Activated naive CD8-positive, alpha-beta T cell treated with anti-CD3 and anti-CD28 coated beads, Interleukin-2, amount 50 U/mL, for 24 hours (primary cell): ENCODE data around the gene HAPLN2.

Experiments used
- ATAC-seq: fragments of 150-1000 bp; cut with Tn5 transposase; one replicate; pipeline ENCODE4 v1.10.0; 2021
- DNase-seq: peaks from one replicate; pipeline ENCODE4 v3.0.0; 2021
- H3K27ac Mint-ChIP-seq: one replicate; pipeline ENCODE4 v1.8.0; 2021; ENCODE audit warnings: mild to moderate bottlenecking, mixed read lengths
- H3K27me3 Mint-ChIP-seq: one replicate; pipeline ENCODE4 v1.8.0; 2021; ENCODE audit warnings: mixed read lengths
- H3K36me3 Mint-ChIP-seq: one replicate; pipeline ENCODE4 v1.8.0; 2021; ENCODE audit warnings: low read depth, mixed read lengths
- H3K4me1 Mint-ChIP-seq: one replicate; pipeline ENCODE4 v1.8.0; 2021; ENCODE audit warnings: mixed read lengths
- H3K4me3 Mint-ChIP-seq: one replicate; pipeline ENCODE4 v1.8.0; 2021; ENCODE audit warnings: mild to moderate bottlenecking, moderate library complexity, mixed read lengths
- H3K9me3 Mint-ChIP-seq: one replicate; pipeline ENCODE4 v1.8.0; 2021; ENCODE audit warnings: mixed read lengths

HAPLN2 gene

GRCh38 chr1:156664046-156664766, 45.0 kb downstream of the HAPLN2 start:
- Mint-ChIP-seq H3K9me3 (no peaks in the 10 kb centered on the region), H3K4me3 (no peak overlapping the region), H3K36me3 (no peaks in the 10 kb centered on the region), H3K27ac (no peak overlapping the region), H3K27me3 (peaks cover 2% of the 10 kb centered on the region), H3K4me1 (peaks cover 36% of the 10 kb centered on the region)
- ATAC-seq (no peak), DNase-seq (no peak)

GRCh38 chr1:156664767-156665411, 45.7 kb downstream of the HAPLN2 start:
- DNase-seq (no peak), ATAC-seq (no peak)
- Mint-ChIP-seq H3K4me1 (peaks cover 29% of the 10 kb centered on the region), H3K4me3 (no peak overlapping the region), H3K9me3 (no peaks in the 10 kb centered on the region), H3K36me3 (no peaks in the 10 kb centered on the region), H3K27me3 (peaks cover 2% of the 10 kb centered on the region), H3K27ac (no peak overlapping the region)

GRCh38 chr1:156665539-156665938, 46.3 kb downstream of the HAPLN2 start:
- peaks cover 23% of the 10 kb centered on the region for H3K4me1 Mint-ChIP-seq

GRCh38 chr1:156666862-156667609, 47.8 kb downstream of the HAPLN2 start:
- no peaks in the 10 kb centered on the region for H3K9me3 Mint-ChIP-seq
- DNase-seq (no peak), ATAC-seq (no peak)
- H3K36me3 Mint-ChIP-seq, result no peaks in the 10 kb centered on the region
- H3K4me1 Mint-ChIP-seq, result peaks cover 12% of the 10 kb centered on the region
- peaks cover 7% of the 10 kb centered on the region for H3K27me3 Mint-ChIP-seq
- H3K27ac Mint-ChIP-seq, result no peak overlapping the region
- no peak overlapping the region for H3K4me3 Mint-ChIP-seq

More at GRCh38 chr1:156665539-156665938, 46.3 kb downstream of the HAPLN2 start:
- Mint-ChIP-seq H3K9me3 (no peaks in the 10 kb centered on the region), H3K36me3 (no peaks in the 10 kb centered on the region), H3K27ac (no peak overlapping the region), H3K4me3 (no peak overlapping the region), H3K27me3 (peaks cover 2% of the 10 kb centered on the region)
- DNase-seq, result no peak
- ATAC-seq, result no peak

GRCh38 chr1:156667610-156667967, 48.4 kb downstream of the HAPLN2 start:
- H3K4me1 Mint-ChIP-seq, result peaks cover 7% of the 10 kb centered on the region
- no peak overlapping the region for H3K27ac Mint-ChIP-seq
- ATAC-seq (no peak), DNase-seq (no peak)
- H3K36me3 Mint-ChIP-seq, result no peaks in the 10 kb centered on the region
- H3K9me3 Mint-ChIP-seq, result no peaks in the 10 kb centered on the region
- peaks cover 7% of the 10 kb centered on the region for H3K27me3 Mint-ChIP-seq
- H3K4me3 Mint-ChIP-seq, result no peak overlapping the region

- DNase-seq (no peak), ATAC-seq (no peak)
- Mint-ChIP-seq H3K4me3 (no peak overlapping the region), H3K27ac (no peak overlapping the region), H3K4me1 (peaks cover 4% of the 10 kb centered on the region), H3K9me3 (no peaks in the 10 kb centered on the region), H3K27me3 (peaks cover 7% of the 10 kb centered on the region), H3K36me3 (no peaks in the 10 kb centered on the region)
Observed at GRCh38 chr1:156667968-156668709, 48.9 kb downstream of the HAPLN2 start.

- Mint-ChIP-seq H3K4me3 (no peak overlapping the region), H3K4me1 (peaks cover 4% of the 10 kb centered on the region), H3K27ac (no peak overlapping the region), H3K36me3 (no peaks in the 10 kb centered on the region), H3K27me3 (peaks cover 7% of the 10 kb centered on the region), H3K9me3 (no peaks in the 10 kb centered on the region)
- ATAC-seq (no peak), DNase-seq (no peak)
Observed at GRCh38 chr1:156668801-156669637, 49.8 kb downstream of the HAPLN2 start.

GRCh38 chr1:156669794-156670193, 50.6 kb downstream of the HAPLN2 start:
- H3K4me1 Mint-ChIP-seq, result peaks cover 4% of the 10 kb centered on the region
- H3K27me3 Mint-ChIP-seq, result peaks cover 9% of the 10 kb centered on the region

GRCh38 chr1:156670359-156670758, 51.1 kb downstream of the HAPLN2 start:
- H3K4me3 Mint-ChIP-seq, result no peak overlapping the region
- no peaks in the 10 kb centered on the region for H3K9me3 Mint-ChIP-seq
- peaks cover 4% of the 10 kb centered on the region for H3K4me1 Mint-ChIP-seq
- DNase-seq (no peak), ATAC-seq (no peak)
- H3K27me3 Mint-ChIP-seq, result peaks cover 13% of the 10 kb centered on the region
- H3K36me3 Mint-ChIP-seq, result no peaks in the 10 kb centered on the region
- no peak overlapping the region for H3K27ac Mint-ChIP-seq

More at GRCh38 chr1:156669794-156670193, 50.6 kb downstream of the HAPLN2 start:
- Mint-ChIP-seq H3K9me3 (no peaks in the 10 kb centered on the region), H3K36me3 (no peaks in the 10 kb centered on the region), H3K4me3 (no peak overlapping the region), H3K27ac (no peak overlapping the region)
- ATAC-seq (no peak), DNase-seq (no peak)

- H3K4me3 Mint-ChIP-seq, result no peak overlapping the region
- no peaks in the 10 kb centered on the region for H3K36me3 Mint-ChIP-seq
- DNase-seq, result no peak
- ATAC-seq, result no peak
- H3K4me1 Mint-ChIP-seq, result no peaks in the 10 kb centered on the region
- no peaks in the 10 kb centered on the region for H3K9me3 Mint-ChIP-seq
- peaks cover 17% of the 10 kb centered on the region for H3K27me3 Mint-ChIP-seq
- H3K27ac Mint-ChIP-seq, result no peak overlapping the region
Observed at GRCh38 chr1:156670791-156671190, 51.6 kb downstream of the HAPLN2 start.

- Mint-ChIP-seq H3K36me3 (no peaks in the 10 kb centered on the region), H3K4me1 (no peaks in the 10 kb centered on the region), H3K27ac (no peak overlapping the region), H3K27me3 (peaks cover 20% of the 10 kb centered on the region), H3K9me3 (no peaks in the 10 kb centered on the region), H3K4me3 (no peak overlapping the region)
- no peak for ATAC-seq
- DNase-seq, result no peak
Observed at GRCh38 chr1:156671804-156672203, 52.6 kb downstream of the HAPLN2 start.

- peaks cover 37% of the 10 kb centered on the region for H3K27me3 Mint-ChIP-seq
- no peak for DNase-seq
- no peak for ATAC-seq
- peaks cover 3% of the 10 kb centered on the region for H3K4me1 Mint-ChIP-seq
- no peak overlapping the region for H3K27ac Mint-ChIP-seq
- no peaks in the 10 kb centered on the region for H3K9me3 Mint-ChIP-seq
- H3K36me3 Mint-ChIP-seq, result no peaks in the 10 kb centered on the region
- no peak overlapping the region for H3K4me3 Mint-ChIP-seq
Observed at GRCh38 chr1:156673387-156674121, 54.3 kb downstream of the HAPLN2 start.
